Body of pancreas (tissue), 4 donors: ENCODE data around the gene CCDC120. TPM values are rescaled to one million over a fixed set of nuclear protein-coding genes. Genes with fewer than 3 reads are reported as not detected.

ENCODE experiments used
- ATAC-seq: fragments of 150-250 bp; one replicate; pipeline ENCODE4 v1.9.1; 2016
- DNase-seq, 4 donors: peaks; one replicate each; pipeline ENCODE4 v3.0.0-alpha.2; 2019
- H3K27ac ChIP-seq, 4 donors: fragments of 200-600 bp; sonication (generic); 1 replicate in 3 of 4; 2 replicates in 1 of 4; pipeline versions ENCODE4 v1.5.1 to v1.6.1; 2016 to 2019; ENCODE audit warnings: mild to moderate bottlenecking in 1 of 4, mixed read lengths in 1 of 4, moderate library complexity in 1 of 4
- H3K27me3 ChIP-seq, 2 donors: fragments of 200-600 bp; sonication (generic); one replicate each; pipeline ENCODE4 v1.6.0; 2016; ENCODE audit warnings: mild to moderate bottlenecking in 1 of 2
- H3K36me3 ChIP-seq, 2 donors: fragments of 200-600 bp; sonication (generic); replicated peaks in 1 of 2; 2 replicates each; pipeline ENCODE4 v1.5.1; 2016; ENCODE audit warnings: low read depth in 2 of 2; ENCODE audit not compliant: insufficient read depth in 1 of 2
- H3K4me1 ChIP-seq: fragments of 200-600 bp; sonication (generic); one replicate; pipeline ENCODE4 v1.6.0; 2016
- H3K4me3 ChIP-seq, 2 donors: fragments of 200-600 bp; sonication (generic); 1 replicate in 1 of 2; 2 replicates in 1 of 2; pipeline ENCODE4 v1.5.1; 2016 to 2019
- H3K9me3 ChIP-seq, 3 donors: fragments of 200-600 bp; sonication (generic); 1 replicate in 2 of 3; 2 replicates in 1 of 3; pipeline ENCODE4 v1.5.1; 2016
- POLR2A ChIP-seq, 3 donors: fragments of 450-650 bp; IDR thresholded peaks; one replicate each; pipeline ENCODE4 v1.6.1; 2016; ENCODE audit warnings: antibody characterized with exemption in 3 of 3, mild to moderate bottlenecking in 2 of 3
- WGBS, 2 donors: methylation state at CpG; one replicate each; pipeline ENCODE4 v1.1.5; 2017; 5-methylcytosine and 5-hydroxymethylcytosine counted together
- intact Hi-C: fragments of 100-400 bp; cut with DNase I; formaldehyde crosslinking; loops from one replicate; pipeline ENCODE4 v1.15.1; 2023
- total RNA-seq, 2 donors: library from RNA; depleted of rRNA; stranded (reverse); fragments of >200 nt; gene quantifications; one replicate each; pipeline ENCODE4 v1.1.0, GENCODE V29; 2016
- TF ChIP-seq, protein P1 (sequence below), 7 experiments: fragments of 450-650 bp in 4 of 7; fragments of 200-600 bp in 3 of 7; sonication (generic) in 3 of 7; IDR thresholded peaks; one replicate each; pipeline ENCODE4 v1.5.1; 2016 to 2019; ENCODE audit warnings: antibody characterized with exemption in 7 of 7

Gene CCDC120
- total RNA-seq, 2 donors from 2014 or later, result 6.5 to 13.8 TPM

DNA sequence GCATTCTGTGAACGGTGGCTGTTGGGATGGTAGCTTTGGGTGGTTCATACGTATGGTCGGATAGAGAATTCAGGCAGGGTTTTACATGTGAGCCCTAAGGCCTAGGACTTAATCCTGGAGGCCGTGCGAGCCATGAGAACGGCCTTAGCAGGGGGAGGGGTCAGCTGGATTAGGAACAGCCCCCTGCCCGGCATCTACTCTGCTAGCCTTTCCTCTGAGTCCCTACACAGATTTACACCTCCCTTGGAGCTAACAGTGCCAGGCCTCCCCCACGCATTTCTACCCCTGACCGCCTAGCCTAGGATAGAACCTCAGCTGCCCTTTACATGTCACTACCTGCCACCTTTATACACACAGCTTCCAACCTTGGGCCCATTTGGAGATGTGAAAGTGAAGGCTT is 7.9 kb downstream of the CCDC120 start:
- H3K27me3 ChIP-seq, result no peaks in the 10 kb centered on the region
- no peak overlapping the region for H3K27ac ChIP-seq
- WGBS, 2 donors, result 79 to 81% methylated on average over 6 to 8 of the region's 9 CpGs
- H3K4me1 ChIP-seq, result no peaks in the 10 kb centered on the region
- intact Hi-C loops, result no loop called here
- TF ChIP-seq POLR2A (IDR thresholded peaks at IDR 0.05), result no peak
- TF ChIP-seq, protein P1, sequence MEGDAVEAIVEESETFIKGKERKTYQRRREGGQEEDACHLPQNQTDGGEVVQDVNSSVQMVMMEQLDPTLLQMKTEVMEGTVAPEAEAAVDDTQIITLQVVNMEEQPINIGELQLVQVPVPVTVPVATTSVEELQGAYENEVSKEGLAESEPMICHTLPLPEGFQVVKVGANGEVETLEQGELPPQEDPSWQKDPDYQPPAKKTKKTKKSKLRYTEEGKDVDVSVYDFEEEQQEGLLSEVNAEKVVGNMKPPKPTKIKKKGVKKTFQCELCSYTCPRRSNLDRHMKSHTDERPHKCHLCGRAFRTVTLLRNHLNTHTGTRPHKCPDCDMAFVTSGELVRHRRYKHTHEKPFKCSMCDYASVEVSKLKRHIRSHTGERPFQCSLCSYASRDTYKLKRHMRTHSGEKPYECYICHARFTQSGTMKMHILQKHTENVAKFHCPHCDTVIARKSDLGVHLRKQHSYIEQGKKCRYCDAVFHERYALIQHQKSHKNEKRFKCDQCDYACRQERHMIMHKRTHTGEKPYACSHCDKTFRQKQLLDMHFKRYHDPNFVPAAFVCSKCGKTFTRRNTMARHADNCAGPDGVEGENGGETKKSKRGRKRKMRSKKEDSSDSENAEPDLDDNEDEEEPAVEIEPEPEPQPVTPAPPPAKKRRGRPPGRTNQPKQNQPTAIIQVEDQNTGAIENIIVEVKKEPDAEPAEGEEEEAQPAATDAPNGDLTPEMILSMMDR (IDR thresholded peaks at IDR 0.05), result no peak
- ATAC-seq (no peak), DNase-seq (no peak)
- H3K4me3 ChIP-seq, result no peak overlapping the region
- no peaks in the 10 kb centered on the region for H3K9me3 ChIP-seq
- H3K36me3 ChIP-seq, result no peaks in the 10 kb centered on the region

DNA sequence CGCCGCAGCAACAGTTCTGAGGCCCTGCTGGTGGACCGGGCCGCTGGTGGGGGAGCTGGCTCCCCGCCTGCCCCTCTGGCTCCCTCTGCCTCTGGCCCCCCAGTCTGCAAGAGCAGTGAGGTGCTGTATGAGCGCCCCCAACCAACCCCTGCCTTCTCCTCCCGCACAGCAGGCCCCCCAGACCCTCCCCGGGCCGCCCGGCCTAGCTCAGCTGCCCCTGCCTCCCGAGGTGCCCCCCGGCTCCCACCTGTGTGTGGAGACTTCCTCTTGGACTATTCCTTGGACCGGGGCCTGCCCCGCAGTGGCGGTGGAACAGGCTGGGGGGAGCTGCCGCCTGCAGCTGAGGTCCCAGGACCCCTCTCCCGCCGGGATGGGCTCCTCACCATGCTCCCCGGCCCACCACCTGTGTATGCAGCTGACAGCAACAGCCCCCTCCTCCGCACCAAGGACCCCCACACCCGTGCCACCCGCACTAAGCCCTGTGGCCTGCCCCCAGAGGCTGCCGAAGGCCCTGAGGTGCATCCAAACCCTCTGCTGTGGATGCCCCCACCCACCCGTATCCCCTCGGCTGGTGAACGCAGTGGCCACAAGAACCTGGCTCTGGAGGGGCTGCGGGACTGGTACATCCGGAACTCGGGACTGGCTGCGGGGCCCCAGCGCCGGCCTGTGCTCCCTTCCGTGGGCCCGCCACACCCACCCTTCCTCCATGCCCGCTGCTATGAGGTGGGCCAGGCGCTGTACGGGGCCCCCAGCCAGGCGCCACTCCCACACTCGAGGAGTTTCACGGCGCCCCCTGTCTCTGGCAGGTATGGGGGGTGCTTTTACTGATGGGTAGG is 8.7 kb downstream of the CCDC120 start:
- Histone ChIP-seq H3K4me1 (peaks cover 1% of the 10 kb centered on the region), H3K27ac (no peak overlapping the region), H3K36me3 (no peaks in the 10 kb centered on the region), H3K27me3 (no peaks in the 10 kb centered on the region), H3K4me3 (no peak overlapping the region), H3K9me3 (no peaks in the 10 kb centered on the region)
- TF ChIP-seq, protein P1 (IDR thresholded peaks at IDR 0.05), result no peak
- no peak for TF ChIP-seq POLR2A (IDR thresholded peaks at IDR 0.05)
- DNase-seq, result no peak
- intact Hi-C loops, result no loop called here
- 87 to 94% methylated on average over 3 to 7 of the region's 41 CpGs for WGBS, 2 donors
- no peak for ATAC-seq

DNA sequence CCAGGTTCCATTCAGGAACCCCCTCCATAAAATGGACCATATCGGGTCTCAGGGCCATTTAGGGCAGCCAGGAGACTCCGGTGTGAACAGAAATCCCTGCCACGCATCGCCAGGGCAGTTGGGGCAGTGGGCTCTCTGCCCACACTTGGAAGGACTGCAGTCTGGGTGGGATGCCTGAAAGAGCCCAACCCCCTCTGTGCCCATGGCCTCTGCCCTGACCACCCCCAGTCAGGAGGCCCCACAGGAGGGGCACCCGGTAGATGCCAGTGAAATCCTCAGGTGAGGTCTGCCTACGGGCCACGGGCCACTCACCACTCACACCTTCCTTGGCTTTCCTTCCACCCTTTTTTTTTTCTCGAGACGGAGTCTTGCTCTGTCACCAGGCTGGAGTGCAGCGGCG is 10.2 kb downstream of the CCDC120 start:
- ATAC-seq, result no peak
- no peaks in the 10 kb centered on the region for H3K36me3 ChIP-seq
- WGBS, 2 donors, result 97% methylated on average over 11 of the region's 11 CpGs; no CpG with 5 or more reads in 1 of the 2 donors
- H3K27ac ChIP-seq, result no peak overlapping the region
- intact Hi-C loops, result no loop called here
- H3K27me3 ChIP-seq, result no peaks in the 10 kb centered on the region
- TF ChIP-seq, protein P1 (IDR thresholded peaks at IDR 0.05), result no peak
- no peak for TF ChIP-seq POLR2A (IDR thresholded peaks at IDR 0.05)
- no peaks in the 10 kb centered on the region for H3K9me3 ChIP-seq
- no peak for DNase-seq
- H3K4me3 ChIP-seq, result no peak overlapping the region
- peaks cover 5% of the 10 kb centered on the region for H3K4me1 ChIP-seq

DNA sequence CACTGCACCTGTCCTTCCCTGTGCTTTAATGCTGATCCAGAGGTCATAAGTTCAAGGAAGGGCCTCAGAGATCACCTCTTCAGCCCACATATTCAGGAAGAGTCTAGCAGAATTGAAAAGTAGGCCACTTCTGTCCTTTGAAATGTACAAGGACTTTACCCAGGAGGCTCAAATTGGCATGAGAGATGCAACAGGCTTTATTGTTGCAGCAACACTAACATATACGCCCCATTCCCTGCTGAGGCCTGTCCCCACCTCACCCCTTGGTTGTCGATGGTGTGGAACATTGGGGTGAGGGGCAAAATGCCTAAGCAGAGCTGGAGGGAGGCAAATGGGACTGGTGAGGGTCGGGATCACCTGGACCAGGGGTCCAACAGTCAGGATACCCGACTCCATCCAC is 12.2 kb downstream of the CCDC120 start:
- intact Hi-C loops, result no loop called here
- Histone ChIP-seq H3K36me3 (no peaks in the 10 kb centered on the region), H3K27me3 (no peaks in the 10 kb centered on the region), H3K4me3 (no peak overlapping the region), H3K27ac (no peak overlapping the region), H3K4me1 (peaks cover 8% of the 10 kb centered on the region), H3K9me3 (no peaks in the 10 kb centered on the region)
- ATAC-seq (no peak), DNase-seq (no peak)
- TF ChIP-seq, protein P1 (IDR thresholded peaks at IDR 0.05), result no peak
- no peak for TF ChIP-seq POLR2A (IDR thresholded peaks at IDR 0.05)
- 75 to 100% methylated on average over 2 to 4 of the region's 4 CpGs for WGBS, 2 donors
